ENCODE measurements around the gene USP15.

DNA sequence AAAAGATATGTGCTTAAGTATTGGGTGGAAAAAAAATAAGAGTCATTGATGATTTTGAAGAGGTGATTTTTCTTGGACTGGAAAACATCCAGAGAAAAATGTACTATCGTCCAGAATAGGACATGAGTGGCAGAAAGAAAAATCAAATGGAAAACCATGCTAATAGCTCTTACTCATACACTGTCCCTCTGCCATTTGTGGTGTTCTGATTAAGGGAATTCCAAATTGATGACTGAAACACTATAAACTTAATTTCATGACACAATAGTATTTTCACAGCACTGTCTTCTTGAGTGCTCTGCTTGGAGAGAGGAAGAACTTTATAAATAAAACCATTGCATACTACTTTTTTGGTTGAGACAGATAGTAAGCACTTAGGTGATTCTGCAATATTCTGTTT, 72.4 kb downstream of the USP15 start:
- TF ChIP-seq, protein P1, sequence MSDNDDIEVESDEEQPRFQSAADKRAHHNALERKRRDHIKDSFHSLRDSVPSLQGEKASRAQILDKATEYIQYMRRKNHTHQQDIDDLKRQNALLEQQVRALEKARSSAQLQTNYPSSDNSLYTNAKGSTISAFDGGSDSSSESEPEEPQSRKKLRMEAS (IDR thresholded peaks at IDR 0.05): no peak
- TF ChIP-seq EP300 (IDR thresholded peaks at IDR 0.05; ENCODE audit: borderline replicate concordance) (no peak), RAD21 (IDR thresholded peaks at IDR 0.05; ENCODE audit: low read depth) (no peak), TAF1 (IDR thresholded peaks at IDR 0.05; ENCODE audit: low read depth) (no peak), ZBTB7A (IDR thresholded peaks at IDR 0.05; ENCODE audit: low read depth) (no peak), FOXM1 (IDR thresholded peaks at IDR 0.05; ENCODE audit: borderline replicate concordance, low read depth) (no peak), YY1 (IDR thresholded peaks at IDR 0.05; ENCODE audit: low read depth) (no peak), CEBPB (IDR thresholded peaks at IDR 0.05) (no peak)
- TF ChIP-seq, protein P2, sequence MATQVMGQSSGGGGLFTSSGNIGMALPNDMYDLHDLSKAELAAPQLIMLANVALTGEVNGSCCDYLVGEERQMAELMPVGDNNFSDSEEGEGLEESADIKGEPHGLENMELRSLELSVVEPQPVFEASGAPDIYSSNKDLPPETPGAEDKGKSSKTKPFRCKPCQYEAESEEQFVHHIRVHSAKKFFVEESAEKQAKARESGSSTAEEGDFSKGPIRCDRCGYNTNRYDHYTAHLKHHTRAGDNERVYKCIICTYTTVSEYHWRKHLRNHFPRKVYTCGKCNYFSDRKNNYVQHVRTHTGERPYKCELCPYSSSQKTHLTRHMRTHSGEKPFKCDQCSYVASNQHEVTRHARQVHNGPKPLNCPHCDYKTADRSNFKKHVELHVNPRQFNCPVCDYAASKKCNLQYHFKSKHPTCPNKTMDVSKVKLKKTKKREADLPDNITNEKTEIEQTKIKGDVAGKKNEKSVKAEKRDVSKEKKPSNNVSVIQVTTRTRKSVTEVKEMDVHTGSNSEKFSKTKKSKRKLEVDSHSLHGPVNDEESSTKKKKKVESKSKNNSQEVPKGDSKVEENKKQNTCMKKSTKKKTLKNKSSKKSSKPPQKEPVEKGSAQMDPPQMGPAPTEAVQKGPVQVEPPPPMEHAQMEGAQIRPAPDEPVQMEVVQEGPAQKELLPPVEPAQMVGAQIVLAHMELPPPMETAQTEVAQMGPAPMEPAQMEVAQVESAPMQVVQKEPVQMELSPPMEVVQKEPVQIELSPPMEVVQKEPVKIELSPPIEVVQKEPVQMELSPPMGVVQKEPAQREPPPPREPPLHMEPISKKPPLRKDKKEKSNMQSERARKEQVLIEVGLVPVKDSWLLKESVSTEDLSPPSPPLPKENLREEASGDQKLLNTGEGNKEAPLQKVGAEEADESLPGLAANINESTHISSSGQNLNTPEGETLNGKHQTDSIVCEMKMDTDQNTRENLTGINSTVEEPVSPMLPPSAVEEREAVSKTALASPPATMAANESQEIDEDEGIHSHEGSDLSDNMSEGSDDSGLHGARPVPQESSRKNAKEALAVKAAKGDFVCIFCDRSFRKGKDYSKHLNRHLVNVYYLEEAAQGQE (IDR thresholded peaks at IDR 0.05; ENCODE audit: low read depth): no peak
- TF ChIP-seq, protein P3, sequence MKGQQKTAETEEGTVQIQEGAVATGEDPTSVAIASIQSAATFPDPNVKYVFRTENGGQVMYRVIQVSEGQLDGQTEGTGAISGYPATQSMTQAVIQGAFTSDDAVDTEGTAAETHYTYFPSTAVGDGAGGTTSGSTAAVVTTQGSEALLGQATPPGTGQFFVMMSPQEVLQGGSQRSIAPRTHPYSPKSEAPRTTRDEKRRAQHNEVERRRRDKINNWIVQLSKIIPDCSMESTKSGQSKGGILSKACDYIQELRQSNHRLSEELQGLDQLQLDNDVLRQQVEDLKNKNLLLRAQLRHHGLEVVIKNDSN (IDR thresholded peaks at IDR 0.05): no peak
